K562 (cell line): ENCODE measurements around the gene CSNK2A1.

ENCODE experiments used
- ARNT ChIP-seq, 2 experiments: fragments of 450-650 bp; IDR thresholded peaks; 2 replicates each; pipeline ENCODE4 v1.6.1; 2016; ENCODE audit warnings: mild to moderate bottlenecking in 1 of 2
- BACH1 ChIP-seq: fragments of 200-800 bp; sonication (Bioruptor generic); IDR thresholded peaks from 2 replicates; pipeline ENCODE4 v1.6.1; 2016; ENCODE audit warnings: missing genetic modification characterization, missing compliant biosample characterization
- CEBPB ChIP-seq: fragments of 450-650 bp; IDR thresholded peaks from 2 replicates; pipeline ENCODE4 v1.6.1; 2016; ENCODE audit warnings: missing genetic modification characterization, missing compliant biosample characterization
- CTCF ChIP-seq, 3 experiments: IDR thresholded peaks in 2 of 3; conservative IDR thresholded peaks in 1 of 3; 2 replicates each; pipeline ENCODE4 v1.5.1; 2011 to 2012; ENCODE audit warnings: low read length in 3 of 3, mild to moderate bottlenecking in 3 of 3, control low read depth in 2 of 3, improper control_type of control experiment in 1 of 3, inconsistent platforms in 1 of 3, low read depth in 1 of 3, mixed read lengths in 1 of 3, moderate library complexity in 1 of 3; ENCODE audit not compliant: insufficient read depth in 2 of 3
- JUN ChIP-seq, 2 experiments: sonication (generic) in 1 of 2; formaldehyde crosslinking in 1 of 2; IDR thresholded peaks; 2 replicates each; pipeline versions ENCODE4 v1.6.1 to v1.8.0; 2012 to 2022; ENCODE audit warnings: borderline replicate concordance in 2 of 2, mild to moderate bottlenecking in 2 of 2, improper control_type of control experiment in 1 of 2, low read depth in 1 of 2, low read length in 1 of 2, missing genetic modification reagents in 1 of 2
- PHF21A ChIP-seq: fragments of 450-650 bp; IDR thresholded peaks from 2 replicates; pipeline ENCODE4 v1.6.1; 2017; ENCODE audit warnings: low read depth, borderline replicate concordance
- SIN3A ChIP-seq, 2 experiments: fragments of 150-350 bp in 1 of 2; IDR thresholded peaks; 2 replicates each; pipeline ENCODE4 v1.6.1; 2011 to 2016; ENCODE audit warnings: borderline replicate concordance in 2 of 2, low read depth in 2 of 2, low read length in 2 of 2, mild to moderate bottlenecking in 2 of 2, moderate library complexity in 2 of 2; ENCODE audit not compliant: control insufficient read depth in 1 of 2
- SP1 ChIP-seq: sonication (generic); formaldehyde crosslinking; IDR thresholded peaks from 2 replicates; pipeline ENCODE4 v1.8.1; 2022; ENCODE audit warnings: mild to moderate bottlenecking, missing genetic modification reagents
- TAF9B ChIP-seq: fragments of 450-650 bp; IDR thresholded peaks from 2 replicates; pipeline ENCODE4 v1.6.1; 2018; ENCODE audit warnings: mild to moderate bottlenecking; ENCODE audit not compliant: partially characterized antibody
- TFE3 ChIP-seq: fragments of 450-650 bp; formaldehyde crosslinking; IDR thresholded peaks from 2 replicates; pipeline ENCODE4 v1.4.0; 2020; ENCODE audit warnings: mild to moderate bottlenecking, mixed read lengths
- XRCC3 ChIP-seq: fragments of 450-650 bp; IDR thresholded peaks from 2 replicates; pipeline ENCODE4 v1.6.1; 2017; ENCODE audit warnings: mild to moderate bottlenecking, moderate library complexity
- ZKSCAN3 ChIP-seq: fragments of 250-450 bp; sonication (Bioruptor Pico); IDR thresholded peaks from 2 replicates; pipeline ENCODE4 v1.4.0; 2020
- ZNF431 ChIP-seq: sonication (generic); formaldehyde crosslinking; IDR thresholded peaks from 2 replicates; pipeline ENCODE4 v1.8.0; 2022; ENCODE audit warnings: mild to moderate bottlenecking, missing genetic modification reagents

- TF ChIP-seq BACH1 (tag) (no peak), ARNT (IDR thresholded peaks at IDR 0.05) (no peak), TAF9B (no peak), ZKSCAN3 (CRISPR knock-in tag) (no peak), SIN3A (IDR thresholded peaks at IDR 0.05; ENCODE audit: borderline replicate concordance in 2 of 2, control insufficient read depth in 1 of 2, low read depth in 2 of 2, low read length in 2 of 2) (no peak), JUN (IDR thresholded peaks at IDR 0.05; ENCODE audit: borderline replicate concordance, low read depth, low read length) (no peak), JUN (CRISPR knock-in tag; IDR thresholded peaks at IDR 0.05; ENCODE audit: borderline replicate concordance) (no peak), TFE3 (CRISPR knock-in tag) (no peak), CEBPB (tag) (no peak), SP1 (CRISPR knock-in tag) (no peak), CTCF (IDR thresholded peaks at IDR 0.05 in 2 of 3, conservative IDR thresholded peaks at IDR 0.05 in 1 of 3; ENCODE audit: insufficient read depth in 2 of 3, low read depth in 1 of 3, low read length in 3 of 3) (no peak), ZNF431 (no peak), XRCC3 (no peak), PHF21A (no peak)
These were observed 5.6 kb downstream of the CSNK2A1 start for GRCh38 chr20:537983-538382.
